HFF-Myc (cell line): ENCODE measurements around the gene EXOC5.

Source experiments
- DNase-seq: peaks from one replicate; pipeline ENCODE4 v3.0.0-alpha.2; 2011; ENCODE audit warnings: low read depth; ENCODE audit errors: extremely low read depth
- H3K4me3 ChIP-seq: replicated peaks from 2 replicates; pipeline ENCODE4 v1.5.1; 2011; ENCODE audit warnings: low read depth, mild to moderate bottlenecking, control low read depth, low read length
- TF ChIP-seq, protein P1 (sequence below): IDR thresholded peaks from 2 replicates; pipeline ENCODE4 v1.5.1; 2012; ENCODE audit warnings: mild to moderate bottlenecking, low read depth, low read length, control low read depth; ENCODE audit errors: missing control alignments

Gene EXOC5

GRCh38 chr14:57295239-57295638, 26.5 kb upstream of the EXOC5 start:
- TF ChIP-seq, protein P1, sequence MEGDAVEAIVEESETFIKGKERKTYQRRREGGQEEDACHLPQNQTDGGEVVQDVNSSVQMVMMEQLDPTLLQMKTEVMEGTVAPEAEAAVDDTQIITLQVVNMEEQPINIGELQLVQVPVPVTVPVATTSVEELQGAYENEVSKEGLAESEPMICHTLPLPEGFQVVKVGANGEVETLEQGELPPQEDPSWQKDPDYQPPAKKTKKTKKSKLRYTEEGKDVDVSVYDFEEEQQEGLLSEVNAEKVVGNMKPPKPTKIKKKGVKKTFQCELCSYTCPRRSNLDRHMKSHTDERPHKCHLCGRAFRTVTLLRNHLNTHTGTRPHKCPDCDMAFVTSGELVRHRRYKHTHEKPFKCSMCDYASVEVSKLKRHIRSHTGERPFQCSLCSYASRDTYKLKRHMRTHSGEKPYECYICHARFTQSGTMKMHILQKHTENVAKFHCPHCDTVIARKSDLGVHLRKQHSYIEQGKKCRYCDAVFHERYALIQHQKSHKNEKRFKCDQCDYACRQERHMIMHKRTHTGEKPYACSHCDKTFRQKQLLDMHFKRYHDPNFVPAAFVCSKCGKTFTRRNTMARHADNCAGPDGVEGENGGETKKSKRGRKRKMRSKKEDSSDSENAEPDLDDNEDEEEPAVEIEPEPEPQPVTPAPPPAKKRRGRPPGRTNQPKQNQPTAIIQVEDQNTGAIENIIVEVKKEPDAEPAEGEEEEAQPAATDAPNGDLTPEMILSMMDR: no peak
- DNase-seq: no peak
- no peak overlapping the region for H3K4me3 ChIP-seq

DNA sequence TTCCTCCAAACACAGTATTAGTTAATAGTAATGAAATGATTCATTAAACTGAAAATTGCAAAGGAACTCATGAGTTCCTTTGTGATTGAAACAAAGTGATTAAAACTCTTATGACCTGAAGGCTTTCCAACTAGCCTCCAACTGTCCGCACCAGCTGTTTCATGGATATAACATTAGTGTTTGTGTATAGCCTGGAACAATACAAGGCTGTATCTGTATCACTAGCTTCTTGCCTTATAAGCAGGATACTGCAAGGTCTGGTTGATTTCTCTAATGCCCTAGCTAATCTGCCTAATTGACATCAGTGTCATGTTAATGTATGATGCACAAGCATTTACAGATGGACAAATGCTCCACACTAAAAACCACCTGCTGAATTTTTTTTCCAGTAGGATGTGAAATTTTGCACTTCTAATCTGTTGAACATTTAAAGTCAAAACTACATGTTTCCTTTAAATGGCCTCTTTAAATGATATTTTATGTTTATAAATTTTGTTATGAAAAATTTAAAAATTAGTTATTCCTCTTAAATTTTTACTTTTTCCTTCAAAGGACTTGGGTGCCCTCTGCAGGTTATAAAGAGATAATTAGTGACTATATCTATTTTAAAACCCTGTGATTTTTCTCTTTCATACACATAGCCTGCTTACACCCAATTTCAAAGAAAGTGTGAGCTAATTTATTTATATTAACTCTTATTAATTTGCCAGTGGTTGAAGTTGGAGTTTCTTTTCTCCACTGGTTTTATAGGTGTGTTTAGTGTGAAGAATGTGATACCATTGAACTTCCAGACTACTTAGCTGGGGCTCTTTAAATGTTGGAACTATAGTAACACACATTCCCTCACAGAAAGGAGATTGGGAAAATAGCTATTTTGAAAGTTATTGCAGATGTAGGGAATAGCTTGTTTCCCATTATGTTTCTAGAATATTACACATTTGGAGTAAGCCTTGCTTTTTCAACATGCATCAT, 25.4 kb upstream of the EXOC5 start:
- H3K4me3 ChIP-seq: no peak overlapping the region
- DNase-seq: no peak
- TF ChIP-seq, protein P1: peak; percentile 13

DNA sequence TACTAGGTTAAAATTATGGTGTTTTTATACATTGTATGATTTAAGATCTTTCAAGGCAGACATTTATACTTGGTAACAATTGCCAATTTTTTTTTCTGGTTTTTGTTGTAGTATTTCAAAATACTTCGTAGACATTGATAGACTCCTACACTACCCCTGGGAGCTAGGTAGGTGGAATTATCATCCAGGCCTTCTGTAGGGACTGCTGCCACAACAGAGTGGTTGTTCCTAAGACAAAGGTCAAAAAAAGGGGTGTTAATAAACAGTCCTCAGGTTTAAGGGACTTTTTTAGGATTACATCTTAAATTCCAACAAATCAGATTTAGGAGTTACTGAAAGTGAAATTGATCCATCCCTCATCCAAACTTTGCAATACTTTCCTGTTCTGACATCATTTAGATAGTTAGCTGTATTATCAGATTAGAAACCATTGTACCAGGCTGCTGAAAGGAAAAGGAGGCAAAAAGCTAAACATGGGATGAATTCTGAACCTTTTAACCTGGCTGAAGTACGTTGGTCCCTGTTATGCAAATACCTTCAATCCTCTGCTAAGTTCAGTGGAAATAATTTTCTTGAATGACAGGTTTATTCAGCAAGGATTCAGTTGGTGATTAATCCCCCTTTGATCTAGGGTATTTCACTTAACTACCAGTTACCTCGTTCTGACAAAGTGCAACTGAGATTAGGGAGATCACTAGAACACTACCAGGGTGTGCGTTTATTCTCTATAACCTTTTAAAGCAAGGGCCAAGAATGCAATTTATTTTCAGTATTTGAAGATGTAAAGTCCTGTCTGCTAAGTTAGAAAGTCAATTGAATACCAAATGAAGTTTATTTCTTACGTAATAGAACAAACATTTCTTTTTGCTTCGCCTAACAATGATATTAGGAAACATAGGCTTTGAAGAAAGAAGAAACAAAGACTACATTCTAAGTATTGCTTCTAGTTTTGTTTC, 23.3 kb upstream of the EXOC5 start:
- no peak for DNase-seq
- no peak overlapping the region for H3K4me3 ChIP-seq
- TF ChIP-seq, protein P1: no peak

- TF ChIP-seq, protein P1: no peak
- DNase-seq: no peak
- H3K4me3 ChIP-seq: no peak overlapping the region
These were observed 22.0 kb upstream of the EXOC5 start for GRCh38 chr14:57290751-57291150.

- TF ChIP-seq, protein P1: no peak
- no peak overlapping the region for H3K4me3 ChIP-seq
- DNase-seq: no peak
These were observed 19.0 kb upstream of the EXOC5 start for GRCh38 chr14:57287745-57288144.

GRCh38 chr14:57277062-57277461, 8.4 kb upstream of the EXOC5 start:
- TF ChIP-seq, protein P1: no peak
- no peak overlapping the region for H3K4me3 ChIP-seq
- DNase-seq: no peak
